GM19467 (cell line): ENCODE results near the gene RDX.

Experiments used
- ATAC-seq: cut with Tn5 transposase; IDR thresholded peaks from one replicate; pipeline ENCODE4 v1.9.1; 2021; ENCODE audit warnings: mild to moderate bottlenecking, moderate library complexity; ENCODE audit not compliant: unreplicated experiment

RDX gene

DNA sequence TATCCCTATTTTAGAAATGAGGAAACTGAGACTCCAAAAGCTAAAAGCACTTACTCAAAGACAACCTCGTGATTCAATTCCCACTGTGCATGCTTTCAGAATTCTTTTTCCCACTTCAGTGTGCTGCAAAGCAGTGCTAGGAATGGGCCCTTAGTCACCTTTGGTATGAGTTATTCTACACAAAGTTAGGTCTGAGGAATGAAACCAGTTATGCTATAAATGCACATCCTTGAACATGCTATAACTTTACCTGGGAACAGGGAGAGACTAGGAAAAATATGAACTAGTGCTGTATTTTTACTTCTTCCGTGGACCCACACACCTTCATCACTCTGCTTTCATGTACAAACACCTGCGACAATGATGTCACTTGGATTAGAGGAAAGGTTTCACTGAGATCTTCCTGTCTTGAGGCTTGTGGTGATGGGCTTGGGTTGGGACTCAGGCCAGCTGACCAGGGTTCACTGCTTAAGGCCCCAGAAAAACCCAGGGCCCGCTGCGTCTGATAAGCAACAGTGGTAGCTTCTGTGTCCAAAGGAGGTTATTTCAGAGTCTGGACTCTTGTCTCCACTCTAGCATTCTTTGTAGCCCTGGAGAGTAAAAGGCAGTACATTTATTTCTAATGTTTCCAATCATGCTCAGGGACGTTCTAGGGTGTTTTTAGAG is 121.6 kb downstream of the RDX start:
- no peak for ATAC-seq

DNA sequence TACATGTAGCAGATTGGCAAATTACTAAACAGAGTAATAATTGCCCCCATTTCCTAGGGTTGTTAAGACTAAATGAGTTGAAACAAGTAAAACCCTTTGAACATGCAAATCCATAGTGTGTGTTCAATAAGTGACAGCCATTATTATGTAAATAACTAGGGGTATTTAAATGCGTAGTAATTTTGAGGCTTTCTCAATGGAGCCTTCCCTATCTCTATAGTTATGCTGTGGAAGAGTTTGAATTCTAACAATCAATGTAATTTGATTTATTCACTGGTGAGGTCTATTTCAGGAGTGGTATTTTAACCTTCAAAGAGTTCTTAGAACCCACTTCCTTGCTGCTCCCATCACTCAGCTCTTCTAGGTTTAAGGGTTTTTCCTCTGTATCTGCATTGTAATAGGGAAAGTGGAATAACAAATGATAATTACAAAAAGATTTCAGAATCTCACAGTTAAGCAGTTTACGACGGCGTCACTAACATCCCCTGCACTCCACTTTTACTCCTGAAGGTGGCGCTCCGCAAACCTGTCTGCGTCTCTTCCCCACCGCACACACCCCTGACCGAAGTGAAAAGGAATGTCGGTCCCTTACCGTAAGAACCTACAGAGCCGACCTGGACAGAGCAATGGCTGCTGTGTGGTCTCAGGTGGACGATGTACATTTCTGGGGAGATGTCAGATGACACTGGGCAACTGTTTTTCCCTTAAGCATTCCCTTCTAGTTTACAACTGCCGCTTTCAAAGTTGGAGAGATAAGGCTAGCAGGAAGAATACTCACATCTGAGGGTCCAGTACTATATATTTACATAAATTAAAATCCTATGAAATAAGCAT is 122.4 kb downstream of the RDX start:
- no peak for ATAC-seq

DNA sequence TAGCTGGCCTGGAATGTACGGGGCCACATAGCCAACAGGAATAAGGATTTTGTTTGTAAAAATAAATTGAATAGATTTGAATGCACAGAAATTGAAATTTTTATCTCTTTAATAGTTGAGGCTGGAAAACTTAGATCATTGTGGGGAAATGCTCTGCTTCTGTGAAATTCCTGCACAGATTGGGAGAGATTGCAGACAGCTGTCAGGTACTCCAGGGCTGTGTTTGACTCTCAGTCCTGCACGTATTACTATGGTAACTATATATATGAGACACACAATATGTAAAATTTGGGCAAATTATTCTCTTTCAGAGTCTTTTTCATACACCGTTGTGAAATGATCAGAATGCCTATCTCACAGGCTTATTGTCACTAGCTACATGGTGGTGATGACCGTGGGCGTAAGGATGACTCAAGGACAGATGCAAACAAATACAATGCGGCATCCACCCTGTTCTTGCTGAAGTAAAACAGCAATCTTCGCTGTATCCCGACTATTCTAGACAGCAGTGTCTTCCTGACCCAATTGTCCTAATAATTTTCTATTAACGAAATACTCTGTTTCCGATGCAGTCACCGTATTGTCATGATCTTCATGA is 123.8 kb downstream of the RDX start:
- no peak for ATAC-seq

DNA sequence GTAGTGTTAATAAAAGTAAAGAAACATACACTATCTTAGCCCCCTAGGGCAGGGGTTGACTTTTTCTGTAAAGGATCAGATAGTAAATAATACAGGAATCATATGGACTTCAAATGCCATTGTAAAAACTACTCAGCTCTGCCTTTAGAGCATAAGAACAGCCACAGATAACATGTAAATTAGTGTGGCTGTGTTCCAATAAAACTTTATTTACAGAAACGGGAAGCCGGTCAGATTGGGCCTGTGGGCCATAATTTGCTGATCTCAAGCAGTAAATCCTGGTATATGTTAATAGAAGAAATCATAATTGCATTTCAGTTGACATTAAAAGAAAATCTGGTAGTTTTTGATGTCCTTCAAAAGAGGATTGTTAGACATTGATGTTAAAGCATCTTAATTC is 126.7 kb downstream of the RDX start:
- ATAC-seq = no peak

DNA sequence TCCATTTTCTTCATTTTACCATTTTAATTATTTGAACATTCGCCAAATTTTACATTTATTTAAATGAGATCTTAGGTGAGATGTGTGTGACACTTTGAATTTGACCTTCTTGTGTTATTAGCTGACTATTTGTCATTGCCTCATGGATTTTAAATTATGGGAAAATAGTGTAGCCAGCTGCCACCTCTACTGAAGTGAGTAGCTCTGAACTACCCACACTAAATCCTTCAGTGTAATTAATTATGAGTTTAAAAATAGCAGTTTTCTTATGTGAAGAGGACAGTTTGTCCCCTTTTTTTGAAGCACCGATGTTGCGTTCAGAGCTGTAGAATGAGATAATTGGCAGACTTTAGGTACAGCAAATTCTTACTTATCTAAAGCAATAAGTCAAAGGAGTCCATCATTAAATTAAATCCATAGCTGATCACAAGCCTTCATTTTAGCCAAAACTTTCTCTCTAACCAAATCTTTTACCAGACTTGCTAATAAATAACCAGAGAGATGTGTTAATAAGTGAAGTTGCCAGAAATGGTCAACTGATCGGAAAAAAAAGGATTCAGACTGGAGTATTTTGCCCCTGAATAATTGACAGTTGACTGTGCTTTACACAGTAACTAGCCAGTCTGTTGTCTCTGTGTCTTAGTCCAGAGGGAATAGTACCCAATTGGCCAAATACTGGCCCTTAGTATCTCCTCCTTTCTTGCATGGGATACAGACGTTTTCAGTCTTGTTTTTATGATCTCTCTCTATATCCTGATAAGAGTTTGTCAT is 128.2 kb downstream of the RDX start:
- no peak for ATAC-seq

DNA sequence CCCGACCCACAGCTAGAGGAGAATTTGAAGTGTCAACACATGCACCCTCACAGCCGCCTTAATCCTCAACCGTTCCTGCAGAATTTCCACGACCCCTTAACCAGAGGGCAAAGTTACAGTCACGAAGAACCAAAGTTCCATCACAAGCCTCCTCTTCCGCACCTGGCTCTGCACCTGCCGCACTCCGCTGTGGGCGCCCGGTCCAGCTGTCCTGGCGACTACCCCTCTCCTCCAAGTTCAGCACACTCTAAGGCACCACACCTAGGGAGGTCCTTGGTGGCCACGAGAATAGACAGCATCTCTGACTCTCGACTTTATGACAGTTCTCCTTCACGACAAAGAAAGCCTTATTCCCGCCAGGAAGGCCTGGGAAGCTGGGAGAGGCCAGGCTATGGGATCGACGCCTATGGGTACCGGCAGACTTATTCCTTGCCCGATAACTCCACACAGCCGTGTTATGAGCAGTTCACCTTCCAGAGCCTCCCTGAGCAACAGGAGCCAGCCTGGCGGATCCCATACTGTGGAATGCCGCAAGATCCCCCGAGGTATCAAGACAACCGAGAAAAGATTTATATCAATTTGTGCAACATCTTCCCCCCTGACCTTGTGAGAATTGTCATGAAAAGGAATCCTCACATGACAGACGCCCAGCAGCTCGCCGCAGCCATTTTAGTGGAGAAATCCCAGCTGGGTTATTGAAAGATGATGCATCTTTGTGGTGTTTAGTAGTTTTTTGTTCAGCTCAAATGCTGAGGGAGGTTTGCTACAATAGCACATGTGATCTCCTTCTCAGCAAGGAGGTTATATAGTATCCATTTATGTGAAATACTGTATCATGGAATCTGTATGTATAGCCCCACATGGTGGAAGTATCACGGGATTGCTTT is 131.1 kb downstream of the RDX start:
- ATAC-seq = no peak

DNA sequence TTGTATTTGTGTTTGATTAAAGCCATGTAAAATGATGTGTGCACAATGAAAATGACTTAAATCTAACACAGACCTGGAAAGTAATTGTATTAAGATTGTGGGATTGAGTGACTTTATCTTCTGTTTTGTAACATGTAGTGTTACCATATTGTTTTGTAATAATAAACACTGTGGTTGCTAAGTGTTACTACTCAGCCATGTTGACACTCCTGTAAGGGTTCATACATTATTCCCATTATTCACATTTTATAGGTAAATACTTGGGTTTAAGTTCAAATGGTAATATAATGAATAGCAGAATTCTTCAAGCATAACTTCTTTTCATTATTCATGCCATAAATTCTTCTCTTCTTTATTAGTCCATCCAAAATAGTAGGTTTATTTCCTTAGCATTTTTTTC is 134.2 kb downstream of the RDX start:
- no peak for ATAC-seq

DNA sequence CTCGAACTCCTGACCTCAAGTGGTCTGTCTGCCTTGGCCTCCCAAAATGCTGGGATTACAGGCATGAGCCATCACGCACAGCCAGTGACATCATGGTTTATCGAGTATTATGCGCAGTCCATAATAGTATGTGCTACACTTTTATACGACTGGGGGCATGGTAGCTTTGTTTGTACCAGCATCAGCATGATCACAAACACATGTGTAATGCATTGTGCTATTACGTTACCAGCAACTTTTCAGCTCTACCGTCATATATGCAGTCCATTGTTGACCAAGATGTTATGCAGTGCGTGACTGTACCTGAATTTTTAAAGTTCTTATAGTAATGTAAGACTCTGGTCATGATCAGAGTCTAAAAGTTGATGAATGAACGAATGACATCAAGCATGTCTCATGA is 135.4 kb downstream of the RDX start:
- no peak for ATAC-seq

DNA sequence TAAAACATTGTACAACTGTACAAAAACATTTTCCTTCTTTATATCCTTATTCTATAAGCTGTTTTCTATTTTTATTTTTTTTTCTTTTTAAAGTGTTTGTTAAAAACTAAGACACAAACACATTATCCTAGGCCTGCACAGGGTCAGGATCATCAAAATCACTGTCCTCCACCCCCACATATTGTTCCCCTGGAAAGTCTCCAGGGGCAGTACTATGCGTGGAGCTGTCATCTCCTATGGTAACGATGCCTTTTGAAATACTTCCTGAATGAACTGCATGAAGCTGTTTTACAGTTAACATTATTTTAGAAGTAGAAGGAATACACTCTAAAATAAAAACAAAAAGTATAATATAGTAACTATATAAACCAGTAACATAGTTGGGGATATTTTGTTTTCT is 136.0 kb downstream of the RDX start:
- no peak for ATAC-seq

DNA sequence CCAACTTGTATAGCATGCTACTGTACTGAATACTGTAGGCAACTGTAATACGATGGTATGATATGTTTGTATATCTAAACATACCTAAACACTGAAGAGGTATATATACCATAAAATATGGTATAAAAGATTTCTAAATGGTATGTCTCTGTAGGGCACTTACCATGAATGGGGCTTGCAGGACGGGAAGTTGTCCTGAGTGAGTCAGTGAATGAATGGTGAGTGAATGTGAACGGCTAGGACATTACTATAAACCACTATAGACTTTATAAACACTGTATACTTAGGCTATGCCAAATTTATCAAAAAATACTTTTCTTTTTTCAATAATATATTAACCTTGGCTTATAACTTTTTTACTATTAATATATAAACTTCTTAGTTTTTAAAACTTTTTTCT is 136.4 kb downstream of the RDX start:
- ATAC-seq = no peak

DNA sequence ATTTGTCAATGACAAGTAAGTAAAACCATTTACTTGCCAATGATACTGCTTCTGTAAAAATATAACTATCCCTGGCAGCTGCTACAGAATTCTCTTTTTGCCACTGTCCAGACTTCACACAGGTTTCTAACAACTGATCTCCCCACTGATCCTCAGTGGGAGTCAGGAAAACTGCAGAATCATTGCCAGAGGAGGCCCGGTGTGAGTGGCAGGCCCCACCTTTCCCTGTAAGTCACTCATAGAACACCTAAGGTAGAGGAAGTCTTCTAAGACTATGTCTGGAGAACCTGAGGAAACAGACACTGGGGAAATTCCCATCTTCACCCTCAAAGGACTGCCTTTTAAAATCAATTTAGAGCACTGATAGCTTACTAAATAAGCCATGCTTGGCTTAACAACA is 136.9 kb downstream of the RDX start:
- no peak for ATAC-seq

DNA sequence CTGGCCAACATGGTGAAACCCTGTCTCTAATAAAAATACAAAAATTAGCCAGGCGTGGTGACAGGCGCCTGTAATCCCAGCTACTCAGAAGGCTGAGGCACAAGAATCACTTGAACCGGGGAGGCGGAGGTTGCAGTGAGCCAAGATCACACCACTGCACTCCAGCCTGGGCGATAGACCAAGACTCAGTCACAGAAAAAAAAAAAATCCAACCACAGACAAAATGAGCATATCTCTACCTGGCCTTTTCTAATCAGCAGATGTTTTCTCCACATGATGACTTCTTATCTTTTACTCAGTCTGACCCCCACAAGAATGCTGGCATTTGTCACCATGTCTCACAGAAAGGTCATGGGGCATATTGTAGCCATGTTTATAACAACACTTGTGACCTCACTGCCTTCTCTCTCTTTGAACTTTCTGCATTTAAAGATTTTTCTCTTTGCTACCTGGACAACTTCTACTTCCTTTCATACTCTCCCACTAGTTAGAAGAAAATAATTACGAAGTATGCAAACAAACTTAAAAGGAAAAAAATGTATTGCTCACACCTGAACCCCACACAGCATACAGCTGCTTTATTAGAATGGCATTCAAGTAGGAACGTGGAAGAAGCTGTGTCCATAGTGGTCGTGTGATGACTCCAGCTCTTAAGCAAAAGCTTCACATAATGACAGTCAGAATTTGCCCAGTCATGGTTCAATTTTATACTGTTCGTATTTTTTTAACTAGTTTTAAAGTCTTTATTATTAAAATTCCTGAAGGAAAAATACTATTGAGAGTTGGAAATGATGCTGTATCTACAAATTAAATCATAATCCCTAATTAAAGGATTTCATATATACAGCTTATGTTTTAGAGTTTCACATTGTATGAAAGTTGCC is 137.9 kb downstream of the RDX start:
- ATAC-seq = no peak

DNA sequence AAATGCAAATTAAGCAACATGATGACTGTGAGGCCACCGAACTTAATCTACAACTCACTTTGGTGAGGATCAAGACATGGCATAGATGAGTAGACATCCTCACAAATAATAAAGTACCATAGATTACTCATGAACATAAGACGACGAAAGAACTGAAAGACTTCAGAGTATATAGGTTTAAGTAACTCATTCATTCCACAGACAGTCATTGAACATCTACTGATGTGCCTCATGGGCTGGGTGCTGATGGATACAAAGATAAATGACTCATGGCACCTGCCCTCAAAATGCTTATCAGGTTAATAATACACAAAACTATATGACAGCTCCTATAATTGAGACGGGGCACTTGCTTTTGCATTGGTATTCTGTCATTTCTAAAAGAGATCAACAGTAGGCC is 139.9 kb downstream of the RDX start:
- ATAC-seq = no peak

DNA sequence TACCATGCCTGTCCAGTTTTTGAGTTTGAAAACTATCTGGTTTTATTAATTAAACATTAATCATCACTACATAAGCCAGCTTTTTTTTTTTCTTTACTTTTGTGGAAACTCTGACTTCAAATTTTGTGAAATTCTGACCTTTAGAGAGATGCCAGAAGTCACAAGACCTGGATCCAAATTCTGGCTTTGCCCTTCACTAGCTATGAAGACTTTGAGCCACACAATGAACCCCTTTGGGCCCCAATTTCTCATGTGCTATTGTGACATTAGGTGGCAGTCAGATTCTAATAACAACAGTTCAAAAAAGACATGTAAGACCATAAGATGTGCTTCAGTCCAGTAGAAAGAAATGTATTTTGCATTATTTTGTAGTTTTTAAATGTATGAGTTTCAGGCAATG is 142.9 kb downstream of the RDX start:
- ATAC-seq = no peak

DNA sequence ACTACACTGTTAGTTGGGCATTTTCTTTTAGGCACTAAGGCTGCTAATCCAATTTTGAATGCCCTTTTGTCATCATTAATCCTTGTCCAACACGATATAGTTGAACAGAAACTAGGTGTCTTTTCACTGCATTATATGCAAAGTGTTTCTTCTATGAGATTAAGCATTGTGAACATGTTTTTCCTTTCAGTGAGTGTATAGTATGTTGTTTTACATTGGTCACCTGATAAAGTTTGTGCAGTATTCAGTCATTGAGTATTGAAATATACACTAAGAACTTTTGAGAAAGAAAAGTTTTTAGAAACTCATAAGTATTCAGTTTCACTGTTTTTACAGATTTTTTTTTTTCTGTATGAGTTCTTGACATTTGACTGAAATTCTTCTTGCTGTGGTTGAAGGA is 144.2 kb downstream of the RDX start:
- ATAC-seq = no peak

DNA sequence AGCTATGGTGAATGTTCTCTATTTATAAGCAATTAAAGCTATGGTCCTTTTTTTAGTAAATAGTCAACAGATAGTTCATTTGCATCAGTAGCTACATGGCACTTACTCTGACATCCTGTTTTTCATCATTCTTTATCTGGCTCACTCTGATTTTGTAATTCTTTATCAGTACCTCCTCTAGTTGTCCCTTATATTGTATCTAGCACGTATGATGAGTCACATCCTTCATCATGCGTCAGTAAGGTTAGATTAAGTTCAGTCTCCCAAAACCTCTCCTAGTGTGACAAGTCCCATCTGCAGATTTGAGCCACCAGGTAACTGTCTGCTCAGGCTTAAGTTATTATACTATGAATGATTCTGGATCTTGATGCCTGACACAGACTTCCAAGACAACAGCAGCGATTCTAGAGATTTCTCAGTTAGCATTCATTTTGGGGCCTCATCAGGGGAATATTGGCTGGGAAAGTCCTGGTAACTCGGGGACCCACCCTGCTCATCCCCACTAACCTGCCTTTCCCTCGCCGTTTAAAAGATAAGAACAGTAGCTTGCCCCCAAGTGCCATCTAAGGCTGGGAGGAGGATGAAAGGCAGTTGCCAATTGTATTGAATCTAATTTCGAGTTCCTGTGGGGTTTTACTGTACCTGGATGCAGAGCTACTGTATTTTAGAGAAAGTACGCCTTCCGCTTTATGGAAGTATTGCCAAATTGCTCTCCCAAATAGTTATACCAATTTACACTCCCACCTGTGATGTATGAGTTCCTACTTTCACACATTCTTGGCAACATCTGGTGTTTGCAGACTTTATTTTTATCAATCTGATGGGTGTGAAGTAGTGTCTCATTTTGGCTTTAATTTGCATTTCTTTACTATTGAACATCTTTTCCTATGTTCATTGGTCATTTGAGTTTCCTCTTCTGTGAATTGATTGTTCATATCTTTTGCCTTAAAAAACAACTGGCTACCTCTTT is 147.4 kb downstream of the RDX start:
- ATAC-seq = no peak

DNA sequence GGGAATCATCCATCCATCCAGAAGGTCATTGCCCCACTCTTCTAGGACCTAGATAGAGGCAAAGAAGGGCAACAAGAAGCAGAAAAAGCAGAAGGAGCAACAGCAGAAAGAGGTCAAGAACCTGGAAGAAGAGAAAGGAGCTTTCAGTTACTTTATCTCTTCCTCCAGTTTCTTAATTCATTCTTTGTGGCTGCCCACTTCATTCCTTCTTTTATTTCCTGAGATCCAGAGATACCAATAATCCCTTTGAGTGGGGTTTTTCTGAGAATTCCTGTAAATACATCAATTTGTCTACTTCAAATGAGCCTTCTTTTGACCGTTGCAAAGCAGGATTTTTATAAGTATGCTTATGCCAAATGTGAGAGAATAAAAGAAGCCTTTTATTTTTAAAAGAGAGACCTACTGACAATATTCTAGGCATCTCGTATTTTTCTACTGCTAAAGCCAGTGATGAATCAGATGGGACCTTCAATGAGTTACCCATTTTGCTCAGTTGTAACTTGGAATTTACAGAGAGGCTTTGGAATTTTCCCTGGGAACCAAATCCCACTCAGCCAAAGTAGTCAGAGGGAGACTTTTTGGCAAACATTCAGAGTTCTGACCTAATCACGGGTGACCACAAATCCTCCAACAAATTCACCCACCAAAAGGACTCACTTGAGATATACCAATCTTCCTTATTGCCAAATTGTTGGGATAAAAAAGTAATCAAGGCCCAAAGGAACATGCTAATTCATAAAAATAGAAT is 148.3 kb downstream of the RDX start:
- no peak for ATAC-seq

DNA sequence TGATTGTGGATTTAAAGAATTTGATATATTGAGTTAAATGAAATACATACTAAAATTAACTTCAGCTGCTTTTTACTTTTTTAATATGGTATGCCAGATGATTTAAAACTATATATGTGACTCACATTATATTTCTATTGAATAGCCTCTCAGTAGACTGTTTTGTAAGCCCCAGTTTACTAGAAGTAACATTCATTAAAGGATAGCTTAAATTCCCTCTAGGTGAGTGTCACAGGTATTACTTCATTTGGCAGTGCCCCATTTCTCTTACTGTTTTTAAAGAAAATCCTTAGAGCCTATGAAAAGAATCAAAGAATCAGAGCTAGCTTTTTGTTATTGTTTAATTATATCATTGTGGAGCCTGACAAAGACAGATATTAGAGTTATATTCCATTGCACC is 154.6 kb downstream of the RDX start:
- no peak for ATAC-seq
